Small intestine (tissue), 7 donors: ENCODE measurements around the gene XYLT1. TPM values are rescaled to one million over a fixed set of nuclear protein-coding genes. Genes with fewer than 3 reads are reported as not detected.

ENCODE experiments used
- DNase-seq, 2 donors: peaks; one replicate each; pipeline versions ENCODE4 v3.0.0 to v3.0.0-alpha.2; 2013
- FAIRE-seq: peaks from 2 replicates; lab custom pipeline; 2012; peaks lifted over from hg19 to GRCh38; lab: Jason Lieb, UNC
- H3K27ac ChIP-seq, 3 donors: one replicate each; pipeline ENCODE4 v1.5.1; 2013; ENCODE audit warnings: low read length in 2 of 3, mild to moderate bottlenecking in 2 of 3, control low read depth in 1 of 3, inconsistent platforms in 1 of 3, low read depth in 1 of 3, moderate library complexity in 1 of 3
- H3K27me3 ChIP-seq, 3 donors: one replicate each; pipeline ENCODE4 v1.6.1; 2013; ENCODE audit warnings: low read length in 3 of 3, inconsistent platforms in 1 of 3; ENCODE audit not compliant: control insufficient read depth in 3 of 3, insufficient read depth in 3 of 3
- H3K36me3 ChIP-seq, 3 donors: one replicate each; pipeline ENCODE4 v1.6.1; 2013; ENCODE audit warnings: low read length in 3 of 3, inconsistent platforms in 1 of 3, low read depth in 1 of 3, mild to moderate bottlenecking in 1 of 3, moderate library complexity in 1 of 3; ENCODE audit not compliant: control insufficient read depth in 3 of 3, insufficient read depth in 2 of 3
- H3K4me1 ChIP-seq, 3 donors: one replicate each; pipeline ENCODE4 v1.6.1; 2013; ENCODE audit warnings: low read length in 2 of 3, inconsistent platforms in 1 of 3, low read depth in 1 of 3, mild to moderate bottlenecking in 1 of 3, moderate library complexity in 1 of 3; ENCODE audit not compliant: control insufficient read depth in 3 of 3, insufficient read depth in 2 of 3
- H3K4me3 ChIP-seq, 3 donors: one replicate each; pipeline ENCODE4 v1.5.1; 2013; ENCODE audit warnings: low read length in 3 of 3, control low read depth in 1 of 3, inconsistent platforms in 1 of 3, low read depth in 1 of 3, mild to moderate bottlenecking in 1 of 3, moderate library complexity in 1 of 3
- H3K9me3 ChIP-seq, 2 donors: one replicate each; pipeline ENCODE4 v1.6.1; 2013; ENCODE audit warnings: low read depth in 1 of 2, low read length in 1 of 2; ENCODE audit not compliant: control insufficient read depth in 2 of 2, insufficient read depth in 1 of 2
- WGBS, 3 donors: extraction: QIAGEN DNeasy Blood & Tissue Kit; methylation state at CpG; one replicate each; pipeline ENCODE4 v1.1.7; 2013; 5-methylcytosine and 5-hydroxymethylcytosine counted together
- polyA plus RNA-seq, 4 donors: library from polyadenylated mRNA; stranded (reverse) in 3 of 4; unstranded in 1 of 4; fragments of 200-250 nt in 3 of 4; fragments of 120-200 nt in 1 of 4; gene quantifications; one replicate each; pipeline versions ENCODE4 v1.2.1 to v1.2.3, GENCODE V29; 2013
- donor health status: healthy with polysubstance abuse.
- donor health status: control.
- donor health status: control.
- donor health status: Bipolar disorder and iron deficiency.
- donor health status: healthy.

Gene XYLT1
- polyA plus RNA-seq, 4 donors = 1.9 to 11.2 (median 4.1) TPM

GRCh38 chr16:17289674-17290635, 180.8 kb downstream of the XYLT1 start:
- H3K36me3 ChIP-seq = peaks cover 0 to 4% (median 0%) of the 10 kb centered on the region in 3 donors
- peaks cover 0 to 2% (median 0%) of the 10 kb centered on the region in 3 donors for H3K4me1 ChIP-seq
- no peaks in the 10 kb centered on the region for H3K9me3 ChIP-seq
- WGBS, 3 donors = 87 to 91% (median 89%) methylated on average over 11 of the region's 11 CpGs
- no peak overlapping the region for H3K27ac ChIP-seq
- FAIRE-seq (no peak), DNase-seq (no peak)
- H3K4me3 ChIP-seq = no peak overlapping the region
- H3K27me3 ChIP-seq = no peaks in the 10 kb centered on the region

- peaks cover 0 to 2% (median 0%) of the 10 kb centered on the region in 3 donors for H3K4me1 ChIP-seq
- no peaks in the 10 kb centered on the region for H3K9me3 ChIP-seq
- H3K27me3 ChIP-seq = no peaks in the 10 kb centered on the region
- DNase-seq (no peak), FAIRE-seq (no peak)
- H3K27ac ChIP-seq = no peak overlapping the region
- peaks cover 0 to 4% (median 0%) of the 10 kb centered on the region in 3 donors for H3K36me3 ChIP-seq
- no peak overlapping the region for H3K4me3 ChIP-seq
- 85 to 97% (median 89%) methylated on average over 4 of the region's 4 CpGs for WGBS, 3 donors
Observed at GRCh38 chr16:17289050-17289449, 181.7 kb downstream of the XYLT1 start.

- DNase-seq (no peak), FAIRE-seq (no peak)
- no peak overlapping the region for H3K27ac ChIP-seq
- peaks cover 0 to 4% (median 0%) of the 10 kb centered on the region in 3 donors for H3K36me3 ChIP-seq
- no peaks in the 10 kb centered on the region for H3K27me3 ChIP-seq
- H3K4me1 ChIP-seq = peaks cover 0 to 2% (median 0%) of the 10 kb centered on the region in 3 donors
- H3K4me3 ChIP-seq = no peak overlapping the region
- no peaks in the 10 kb centered on the region for H3K9me3 ChIP-seq
- 77 to 96% (median 93%) methylated on average over 10 of the region's 10 CpGs for WGBS, 3 donors
Observed at GRCh38 chr16:17287166-17287800, 183.5 kb downstream of the XYLT1 start.

- Histone ChIP-seq H3K4me1 (peaks cover 0 to 3% (median 2%) of the 10 kb centered on the region in 3 donors), H3K27ac (no peak overlapping the region), H3K27me3 (no peaks in the 10 kb centered on the region), H3K4me3 (no peak overlapping the region), H3K36me3 (peaks cover 0 to 4% (median 0%) of the 10 kb centered on the region in 3 donors), H3K9me3 (no peaks in the 10 kb centered on the region)
- WGBS, 3 donors = 92 to 94% (median 94%) methylated on average over 4 of the region's 4 CpGs
- DNase-seq = no peak
- no peak for FAIRE-seq
Observed at GRCh38 chr16:17286443-17286842, 184.3 kb downstream of the XYLT1 start.

GRCh38 chr16:17283016-17283415, 187.7 kb downstream of the XYLT1 start:
- Histone ChIP-seq H3K4me3 (no peak overlapping the region), H3K36me3 (no peaks in the 10 kb centered on the region), H3K27ac (no peak overlapping the region), H3K27me3 (no peaks in the 10 kb centered on the region), H3K9me3 (no peaks in the 10 kb centered on the region), H3K4me1 (peaks cover 0 to 3% (median under 1%) of the 10 kb centered on the region in 3 donors)
- WGBS, 3 donors = 81 to 84% (median 83%) methylated on average over 8 of the region's 8 CpGs
- DNase-seq = no peak
- no peak for FAIRE-seq

GRCh38 chr16:17282247-17282646, 188.5 kb downstream of the XYLT1 start:
- H3K9me3 ChIP-seq = no peaks in the 10 kb centered on the region
- H3K4me3 ChIP-seq = no peak overlapping the region
- no peaks in the 10 kb centered on the region for H3K36me3 ChIP-seq
- FAIRE-seq (no peak), DNase-seq (no peak)
- no peaks in the 10 kb centered on the region for H3K27me3 ChIP-seq
- no peak overlapping the region for H3K27ac ChIP-seq
- H3K4me1 ChIP-seq = peaks cover 0 to 7% (median 6%) of the 10 kb centered on the region in 3 donors
- WGBS, 3 donors = 63 to 79% (median 63%) methylated on average over 6 of the region's 6 CpGs

- Histone ChIP-seq H3K4me3 (no peak overlapping the region), H3K27ac (no peak overlapping the region), H3K27me3 (no peaks in the 10 kb centered on the region), H3K4me1 (peaks cover under 1 to 18% (median 10%) of the 10 kb centered on the region in 3 donors), H3K9me3 (no peaks in the 10 kb centered on the region), H3K36me3 (no peaks in the 10 kb centered on the region)
- WGBS, 3 donors = 58 to 85% (median 79%) methylated on average over 7 of the region's 7 CpGs
- FAIRE-seq (no peak), DNase-seq (no peak)
Observed at GRCh38 chr16:17281052-17281451, 189.7 kb downstream of the XYLT1 start.

- Histone ChIP-seq H3K27ac (no peak overlapping the region), H3K4me3 (no peak overlapping the region), H3K4me1 (peaks cover 2 to 32% (median 18%) of the 10 kb centered on the region in 3 donors), H3K9me3 (no peaks in the 10 kb centered on the region), H3K27me3 (no peaks in the 10 kb centered on the region), H3K36me3 (no peaks in the 10 kb centered on the region)
- DNase-seq (no peak), FAIRE-seq (no peak)
- 38 to 64% (median 46%) methylated on average over 5 of the region's 5 CpGs for WGBS, 3 donors
Observed at GRCh38 chr16:17278988-17279387, 191.8 kb downstream of the XYLT1 start.
